Transverse colon (tissue), 4 donors: Measurements from ENCODE around the gene LRBA. TPM values are rescaled to one million over a fixed set of nuclear protein-coding genes. Genes with fewer than 3 reads are reported as not detected.
"Not testable (repeated sequence)": the region's sequence is repeated elsewhere in the genome, so short reads cannot be mapped to it uniquely, and the experiment has no call there.

Experiments used
- DNase-seq: peaks from one replicate; pipeline ENCODE4 v3.0.0-alpha.2; 2019
- H3K27ac ChIP-seq, 4 donors: fragments of 200-600 bp; sonication (generic); 2 replicates each; pipeline ENCODE4 v1.5.1; 2016 to 2018; ENCODE audit warnings: inconsistent platforms in 4 of 4
- H3K27me3 ChIP-seq: fragments of 200-600 bp; sonication (generic); 2 replicates; pipeline ENCODE4 v1.5.1; 2017; ENCODE audit warnings: inconsistent platforms
- H3K36me3 ChIP-seq, 4 donors: fragments of 200-600 bp; sonication (generic); 2 replicates each; pipeline ENCODE4 v1.5.1; 2017 to 2019; ENCODE audit warnings: inconsistent platforms in 4 of 4
- H3K4me1 ChIP-seq, 4 donors: fragments of 200-600 bp; sonication (generic); 2 replicates each; pipeline ENCODE4 v1.5.1; 2017 to 2020; ENCODE audit warnings: inconsistent platforms in 4 of 4
- H3K4me3 ChIP-seq, 4 donors: fragments of 200-600 bp; sonication (generic); 1 replicate in 1 of 4; 2 replicates in 3 of 4; pipeline versions ENCODE4 v1.5.1 to v1.6.1; 2017 to 2019; ENCODE audit warnings: inconsistent platforms in 4 of 4
- H3K9me3 ChIP-seq, 2 donors: fragments of 200-600 bp; sonication (generic); 2 replicates each; pipeline ENCODE4 v1.5.1; 2017 to 2019; ENCODE audit warnings: inconsistent platforms in 2 of 2
- CTCF ChIP-seq, 5 experiments: fragments of 200-600 bp in 3 of 5; fragments of 450-650 bp in 2 of 5; sonication (generic) in 3 of 5; IDR thresholded peaks; 1 replicate in 2 of 5; 2 replicates in 3 of 5; pipeline ENCODE4 v1.5.1; 2016 to 2017; ENCODE audit warnings: antibody characterized with exemption in 5 of 5, inconsistent platforms in 3 of 5, mild to moderate bottlenecking in 2 of 5, moderate library complexity in 1 of 5
- EP300 ChIP-seq: sonication (generic); formaldehyde crosslinking; IDR thresholded peaks from one replicate; pipeline ENCODE4 v1.6.1; 2017; ENCODE audit warnings: antibody characterized with exemption, low read depth
- POLR2A ChIP-seq: fragments of 450-650 bp; IDR thresholded peaks from one replicate; pipeline ENCODE4 v1.6.1; 2016; ENCODE audit warnings: antibody characterized with exemption, mild to moderate bottlenecking, moderate library complexity
- POLR2AphosphoS5 ChIP-seq, 3 donors: sonication (generic); formaldehyde crosslinking; IDR thresholded peaks; one replicate each; pipeline ENCODE4 v1.6.1; 2016; ENCODE audit warnings: antibody characterized with exemption in 3 of 3
- WGBS, 2 donors: methylation state at CpG; one replicate each; pipeline ENCODE4 v1.1.5; 2018; ENCODE audit warnings: low coverage in 1 of 2; 5-methylcytosine and 5-hydroxymethylcytosine counted together
- in situ Hi-C, 4 donors: fragments of 200-750 bp; cut with MboI; loops; one replicate each; pipeline versions ENCODE4 v1.15.0 to v1.15.1; 2017; ENCODE audit warnings: low sequenced_read_pairs in 3 of 4, low pct_ligation_motif_present in 1 of 4, low pct_unique_long_range_greater_than_20kb in 1 of 4
- intact Hi-C: fragments of 100-400 bp; cut with DNase I; formaldehyde crosslinking; loops from one replicate; pipeline ENCODE4 v1.15.1; 2023; ENCODE audit warnings: low total_unique reads
- total RNA-seq, 4 donors: library from RNA; depleted of rRNA; stranded (reverse); fragments of >200 nt; gene quantifications; one replicate each; pipeline ENCODE4 v1.1.0, GENCODE V29; 2016

The LRBA gene
- total RNA-seq, 4 donors from 2014 or later: 82.7 to 125 (median 112) TPM

GRCh38 chr4:150964754-150965153, 50.3 kb downstream of the LRBA start:
- peaks cover 0 to 3% (median 0%) of the 10 kb centered on the region in 4 donors for H3K4me1 ChIP-seq
- no peak overlapping the region for H3K4me3 ChIP-seq
- no peak for TF ChIP-seq POLR2A
- TF ChIP-seq EP300: no peak
- TF ChIP-seq CTCF (IDR thresholded peaks at IDR 0.05): no peak
- TF ChIP-seq POLR2AphosphoS5 (IDR thresholded peaks at IDR 0.05): no peak
- no peak for DNase-seq
- intact Hi-C loops: no loop called here
- no peak overlapping the region for H3K27ac ChIP-seq
- in situ Hi-C loops: no loop called here
- no peaks in the 10 kb centered on the region for H3K9me3 ChIP-seq
- no peaks in the 10 kb centered on the region for H3K27me3 ChIP-seq
- no peaks in the 10 kb centered on the region for H3K36me3 ChIP-seq

- H3K36me3 ChIP-seq, in situ Hi-C loops, H3K9me3 ChIP-seq, H3K4me1 ChIP-seq, DNase-seq, H3K4me3 ChIP-seq, H3K27ac ChIP-seq, H3K27me3 ChIP-seq, intact Hi-C loops: not testable (repeated sequence)
- WGBS, 2 donors: 96% methylated on average over 20 of the region's 47 CpGs; no CpG with 5 or more reads in 1 of the 2 donors
Observed at GRCh38 chr4:150963602-150964345, 51.3 kb downstream of the LRBA start.

GRCh38 chr4:150962245-150962644, 52.8 kb downstream of the LRBA start:
- no peak overlapping the region for H3K4me3 ChIP-seq
- DNase-seq: no peak
- in situ Hi-C loops: no loop called here

GRCh38 chr4:150961566-150961965, 53.5 kb downstream of the LRBA start:
- in situ Hi-C loops: no loop called here
- TF ChIP-seq EP300: no peak
- TF ChIP-seq POLR2AphosphoS5 (IDR thresholded peaks at IDR 0.05): no peak
- TF ChIP-seq CTCF (IDR thresholded peaks at IDR 0.05): no peak
- no peak for TF ChIP-seq POLR2A
- WGBS, 2 donors: 88 to 100% methylated on average over 1 of the region's 1 CpG

More at GRCh38 chr4:150962245-150962644, 52.8 kb downstream of the LRBA start:
- H3K4me1 ChIP-seq: peaks cover 0 to 3% (median 0%) of the 10 kb centered on the region in 4 donors
- intact Hi-C loops: no loop called here
- WGBS, 2 donors: 52% methylated on average over 1 of the region's 1 CpG; no CpG with 5 or more reads in 1 of the 2 donors
- no peak for TF ChIP-seq CTCF (IDR thresholded peaks at IDR 0.05)
- no peak for TF ChIP-seq POLR2A
- TF ChIP-seq POLR2AphosphoS5 (IDR thresholded peaks at IDR 0.05): no peak
- H3K27ac ChIP-seq: no peak overlapping the region
- no peaks in the 10 kb centered on the region for H3K36me3 ChIP-seq
- H3K27me3 ChIP-seq: no peaks in the 10 kb centered on the region
- H3K9me3 ChIP-seq: peaks cover 0 to 5% of the 10 kb centered on the region in 2 donors

GRCh38 chr4:150960818-150961217, 54.3 kb downstream of the LRBA start:
- H3K4me3 ChIP-seq: no peak overlapping the region
- H3K36me3 ChIP-seq: no peaks in the 10 kb centered on the region
- 87 to 100% methylated on average over 1 to 2 of the region's 2 CpGs for WGBS, 2 donors
- in situ Hi-C loops (no loop called here), intact Hi-C loops (no loop called here)
- no peak overlapping the region for H3K27ac ChIP-seq
- TF ChIP-seq CTCF (IDR thresholded peaks at IDR 0.05) (peak in 4 of 5 experiments; percentile 18 to 48 (median 22)), POLR2AphosphoS5 (IDR thresholded peaks at IDR 0.05) (no peak), EP300 (no peak)
- no peaks in the 10 kb centered on the region for H3K4me1 ChIP-seq
- no peak for DNase-seq
- H3K9me3 ChIP-seq: peaks cover 0 to 5% of the 10 kb centered on the region in 2 donors
- H3K27me3 ChIP-seq: no peaks in the 10 kb centered on the region

More at GRCh38 chr4:150961566-150961965, 53.5 kb downstream of the LRBA start:
- no peaks in the 10 kb centered on the region for H3K36me3 ChIP-seq
- no peak overlapping the region for H3K27ac ChIP-seq
- H3K9me3 ChIP-seq: peaks cover 0 to 5% of the 10 kb centered on the region in 2 donors
- H3K27me3 ChIP-seq: no peaks in the 10 kb centered on the region
- DNase-seq: no peak
- no peak overlapping the region for H3K4me3 ChIP-seq
- H3K4me1 ChIP-seq: no peaks in the 10 kb centered on the region
- intact Hi-C loops: no loop called here
